Neural progenitor cell (in vitro differentiated cells): ENCODE measurements around the gene APOBEC3H. TPM values are rescaled to one million over a fixed set of nuclear protein-coding genes. Genes with fewer than 3 reads are reported as not detected.

Experiments used
- DNase-seq: peaks from one replicate; pipeline ENCODE4 v3.0.0-alpha.2; 2016; ENCODE audit warnings: low spot score
- H2AFZ ChIP-seq: fragments of 200-600 bp; sonication (generic); replicated peaks from 2 replicates; pipeline ENCODE4 v1.6.1; 2016; ENCODE audit warnings: antibody characterized with exemption
- H3F3A ChIP-seq: fragments of 200-600 bp; sonication (generic); 2 replicates; pipeline ENCODE4 v1.6.1; 2016; ENCODE audit warnings: antibody characterized with exemption, low read depth
- H3K27ac ChIP-seq: fragments of 200-600 bp; sonication (generic); 2 replicates; pipeline ENCODE4 v1.5.1; 2016; ENCODE audit warnings: mild to moderate bottlenecking
- H3K27me3 ChIP-seq: fragments of 200-600 bp; sonication (generic); 2 replicates; pipeline ENCODE4 v1.6.1; 2016; ENCODE audit warnings: mild to moderate bottlenecking, moderate library complexity
- H3K36me3 ChIP-seq: fragments of 200-600 bp; sonication (generic); 2 replicates; pipeline ENCODE4 v1.5.1; 2016
- H3K4me1 ChIP-seq: fragments of 200-600 bp; sonication (generic); 2 replicates; pipeline ENCODE4 v1.6.1; 2016; ENCODE audit warnings: mixed run types
- H3K4me2 ChIP-seq: fragments of 200-600 bp; sonication (generic); 2 replicates; pipeline ENCODE4 v1.6.1; 2016
- H3K4me3 ChIP-seq: fragments of 200-600 bp; sonication (generic); 2 replicates; pipeline ENCODE4 v1.5.1; 2016
- H3K79me2 ChIP-seq: fragments of 200-600 bp; sonication (generic); 2 replicates; pipeline ENCODE4 v1.6.1; 2016; ENCODE audit warnings: low read depth
- H3K9ac ChIP-seq: fragments of 200-600 bp; sonication (generic); 2 replicates; pipeline ENCODE4 v1.6.1; 2016
- H3K9me3 ChIP-seq: fragments of 200-600 bp; sonication (generic); 2 replicates; pipeline ENCODE4 v1.5.1; 2016; ENCODE audit warnings: low read depth
- H4K20me1 ChIP-seq: fragments of 200-600 bp; sonication (generic); 2 replicates; pipeline ENCODE4 v1.6.1; 2016; ENCODE audit warnings: low read depth
- H3K27ac Mint-ChIP-seq: 3 replicates; pipeline ENCODE4 v1.8.0; 2021; ENCODE audit warnings: mixed read lengths
- H3K27me3 Mint-ChIP-seq: 2 replicates; pipeline ENCODE4 v1.8.0; 2022; ENCODE audit warnings: low read depth, mild to moderate bottlenecking, inconsistent platforms, moderate library complexity, mixed read lengths; ENCODE audit not compliant: insufficient read depth
- H3K36me3 Mint-ChIP-seq: 3 replicates; pipeline ENCODE4 v1.8.0; 2021; ENCODE audit warnings: mixed read lengths
- H3K4me1 Mint-ChIP-seq: 3 replicates; pipeline ENCODE4 v1.8.0; 2021; ENCODE audit warnings: mixed read lengths
- H3K4me3 Mint-ChIP-seq: 3 replicates; pipeline ENCODE4 v1.8.0; 2021; ENCODE audit warnings: mild to moderate bottlenecking, moderate library complexity, mixed read lengths
- H3K9me3 Mint-ChIP-seq: 3 replicates; pipeline ENCODE4 v1.8.0; 2020; ENCODE audit warnings: mixed read lengths
- CTCF ChIP-seq: fragments of 200-600 bp; sonication (generic); IDR thresholded peaks from 2 replicates; pipeline ENCODE4 v1.5.1; 2017; ENCODE audit warnings: antibody characterized with exemption, mild to moderate bottlenecking
- EZH2 ChIP-seq: fragments of 200-600 bp; sonication (generic); IDR thresholded peaks from 2 replicates; pipeline ENCODE4 v1.6.1; 2017; ENCODE audit warnings: antibody characterized with exemption, mild to moderate bottlenecking, moderate library complexity
- EZH2phosphoT487 ChIP-seq: fragments of 200-600 bp; sonication (generic); IDR thresholded peaks from 2 replicates; pipeline ENCODE4 v1.6.1; 2017; ENCODE audit warnings: antibody characterized with exemption
- total RNA-seq: library from RNA; depleted of rRNA; stranded (reverse); fragments of >200 nt; gene quantifications from 2 replicates; pipeline ENCODE4 v1.2.3, GENCODE V29; 2015; ENCODE audit warnings: low replicate concordance

The APOBEC3H gene
- total RNA-seq, 1 donor from 2014 or later: 1.4 TPM

GRCh38 chr22:39129746-39130145, 32.7 kb downstream of the APOBEC3H start:
- peak overlapping the region; percentile 54 for H3K4me3 Mint-ChIP-seq
- Histone ChIP-seq H3K9ac (no peak overlapping the region), H3K27me3 (no peaks in the 10 kb centered on the region), H3K4me2 (peak overlapping the region; percentile 60), H3K9me3 (no peaks in the 10 kb centered on the region), H3K27ac (no peak overlapping the region), H3K4me1 (peaks cover 30% of the 10 kb centered on the region), H3K4me3 (no peak overlapping the region), H3K79me2 (no peaks in the 10 kb centered on the region), H2AFZ (no peak overlapping the region), H4K20me1 (peaks cover 8% of the 10 kb centered on the region), H3F3A (peaks cover 23% of the 10 kb centered on the region), H3K36me3 (no peaks in the 10 kb centered on the region)
- peaks cover 43% of the 10 kb centered on the region for H3K4me1 Mint-ChIP-seq
- peak overlapping the region; percentile 40 for H3K27ac Mint-ChIP-seq
- TF ChIP-seq CTCF: no peak
- no peak for TF ChIP-seq EZH2
- TF ChIP-seq EZH2phosphoT487: no peak
- H3K27me3 Mint-ChIP-seq: peaks cover 11% of the 10 kb centered on the region
- H3K9me3 Mint-ChIP-seq: peaks cover 7% of the 10 kb centered on the region
- DNase-seq: no peak
- H3K36me3 Mint-ChIP-seq: no peaks in the 10 kb centered on the region

- TF ChIP-seq CTCF (no peak), EZH2phosphoT487 (no peak), EZH2 (no peak)
- Mint-ChIP-seq H3K4me1 (peaks cover 46% of the 10 kb centered on the region), H3K36me3 (no peaks in the 10 kb centered on the region), H3K9me3 (peaks cover 7% of the 10 kb centered on the region), H3K4me3 (peak overlapping the region; percentile 54), H3K27me3 (peaks cover 11% of the 10 kb centered on the region), H3K27ac (peak overlapping the region; percentile 75)
- Histone ChIP-seq H3K27ac (peak overlapping the region; percentile 53), H3K4me3 (no peak overlapping the region), H3K4me1 (peaks cover 30% of the 10 kb centered on the region), H3K79me2 (no peaks in the 10 kb centered on the region), H3K36me3 (no peaks in the 10 kb centered on the region), H4K20me1 (peaks cover 8% of the 10 kb centered on the region), H3F3A (peaks cover 23% of the 10 kb centered on the region), H3K9ac (no peak overlapping the region), H3K27me3 (no peaks in the 10 kb centered on the region), H3K4me2 (peak overlapping the region; percentile 60), H2AFZ (no peak overlapping the region), H3K9me3 (no peaks in the 10 kb centered on the region)
- peak; percentile 75 for DNase-seq
Observed at GRCh38 chr22:39130152-39130704, 33.2 kb downstream of the APOBEC3H start.

GRCh38 chr22:39130892-39131855, 34.1 kb downstream of the APOBEC3H start:
- no peaks in the 10 kb centered on the region for H3K36me3 ChIP-seq
- no peaks in the 10 kb centered on the region for H3K36me3 Mint-ChIP-seq
- DNase-seq: peak; percentile 89
- H3K79me2 ChIP-seq: no peaks in the 10 kb centered on the region
- no peak overlapping the region for H2AFZ ChIP-seq
- peak overlapping the region; percentile 82 for H3K27ac Mint-ChIP-seq
- H3K9me3 ChIP-seq: no peaks in the 10 kb centered on the region
- peak overlapping the region; percentile 60 for H3K4me2 ChIP-seq
- peaks cover 8% of the 10 kb centered on the region for H4K20me1 ChIP-seq
- TF ChIP-seq EZH2: no peak
- TF ChIP-seq CTCF: peak; percentile 19
- no peak for TF ChIP-seq EZH2phosphoT487
- no peak overlapping the region for H3K9ac ChIP-seq
- H3K27me3 ChIP-seq: no peaks in the 10 kb centered on the region
- peaks cover 11% of the 10 kb centered on the region for H3K27me3 Mint-ChIP-seq
- H3K4me1 Mint-ChIP-seq: peaks cover 47% of the 10 kb centered on the region
- peaks cover 23% of the 10 kb centered on the region for H3F3A ChIP-seq
- H3K4me3 Mint-ChIP-seq: peak overlapping the region; percentile 54
- H3K9me3 Mint-ChIP-seq: peaks cover 7% of the 10 kb centered on the region
- peaks cover 30% of the 10 kb centered on the region for H3K4me1 ChIP-seq
- no peak overlapping the region for H3K4me3 ChIP-seq
- peak overlapping the region; percentile 53 for H3K27ac ChIP-seq
